RWPE2 (cell line): ENCODE data around the gene FRY.

Experiments used
- ATAC-seq: fragments of 200-7000 bp; cut with Tn5 transposase; 3 replicates; pipeline ENCODE4 v1.9.1; 2021; ENCODE audit warnings: low read depth
- DNase-seq: peaks from one replicate; pipeline ENCODE4 v3.0.0-alpha.2; 2020; ENCODE audit warnings: low spot score
- H3K27ac ChIP-seq: fragments of 450-650 bp; 2 replicates; pipeline ENCODE4 v1.5.1; 2017; ENCODE audit warnings: mild to moderate bottlenecking; ENCODE audit not compliant: poor library complexity, severe bottlenecking
- H3K27me3 ChIP-seq: fragments of 250-450 bp; sonication (Bioruptor Pico); 2 replicates; pipeline ENCODE4 v1.5.1; 2021; ENCODE audit warnings: mild to moderate bottlenecking, moderate library complexity; ENCODE audit not compliant: insufficient read depth, poor library complexity, severe bottlenecking
- H3K36me3 ChIP-seq: fragments of 250-450 bp; sonication (Bioruptor Pico); 2 replicates; pipeline ENCODE4 v1.5.1; 2020; ENCODE audit warnings: low read depth, mild to moderate bottlenecking, moderate library complexity
- H3K4me1 ChIP-seq: fragments of 250-450 bp; sonication (Bioruptor Pico); 2 replicates; pipeline ENCODE4 v1.5.1; 2021; ENCODE audit warnings: mild to moderate bottlenecking, moderate library complexity; ENCODE audit not compliant: insufficient read depth, poor library complexity, severe bottlenecking
- H3K4me3 ChIP-seq: fragments of 250-450 bp; sonication (Bioruptor Pico); 2 replicates; pipeline ENCODE4 v1.5.1; 2021; ENCODE audit warnings: mild to moderate bottlenecking, moderate library complexity; ENCODE audit not compliant: severe bottlenecking
- H3K9me3 ChIP-seq: fragments of 250-450 bp; sonication (Bioruptor Pico); 2 replicates; pipeline ENCODE4 v1.5.1; 2021; ENCODE audit warnings: mild to moderate bottlenecking, moderate library complexity; ENCODE audit not compliant: severe bottlenecking
- CTCF ChIP-seq: fragments of 450-650 bp; IDR thresholded peaks from one replicate; pipeline ENCODE4 v1.5.1; 2017; ENCODE audit warnings: mild to moderate bottlenecking, moderate library complexity; ENCODE audit not compliant: poor library complexity, severe bottlenecking

The FRY gene

GRCh38 chr13:32334671-32335070, 303.1 kb downstream of the FRY start:
- no peak for ATAC-seq
- Histone ChIP-seq H3K4me1 (peaks cover 8% of the 10 kb centered on the region), H3K4me3 (no peak overlapping the region), H3K27me3 (no peaks in the 10 kb centered on the region), H3K9me3 (no peaks in the 10 kb centered on the region), H3K36me3 (peaks cover 77% of the 10 kb centered on the region), H3K27ac (no peak overlapping the region)
- no peak for DNase-seq
- TF ChIP-seq CTCF: no peak

DNA sequence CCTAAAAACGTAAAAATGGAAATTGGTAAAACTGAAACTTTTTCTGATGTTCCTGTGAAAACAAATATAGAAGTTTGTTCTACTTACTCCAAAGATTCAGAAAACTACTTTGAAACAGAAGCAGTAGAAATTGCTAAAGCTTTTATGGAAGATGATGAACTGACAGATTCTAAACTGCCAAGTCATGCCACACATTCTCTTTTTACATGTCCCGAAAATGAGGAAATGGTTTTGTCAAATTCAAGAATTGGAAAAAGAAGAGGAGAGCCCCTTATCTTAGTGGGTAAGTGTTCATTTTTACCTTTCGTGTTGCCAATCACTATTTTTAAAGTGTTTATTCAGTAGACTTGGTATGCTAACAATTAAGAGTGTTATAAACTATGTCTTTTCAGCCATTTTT, 309.3 kb downstream of the FRY start:
- no peak for ATAC-seq
- H3K27me3 ChIP-seq: no peaks in the 10 kb centered on the region
- H3K36me3 ChIP-seq: peaks cover 35% of the 10 kb centered on the region
- H3K4me3 ChIP-seq: no peak overlapping the region
- no peak for DNase-seq
- H3K27ac ChIP-seq: no peak overlapping the region
- no peak for TF ChIP-seq CTCF
- H3K4me1 ChIP-seq: no peaks in the 10 kb centered on the region
- H3K9me3 ChIP-seq: no peaks in the 10 kb centered on the region

DNA sequence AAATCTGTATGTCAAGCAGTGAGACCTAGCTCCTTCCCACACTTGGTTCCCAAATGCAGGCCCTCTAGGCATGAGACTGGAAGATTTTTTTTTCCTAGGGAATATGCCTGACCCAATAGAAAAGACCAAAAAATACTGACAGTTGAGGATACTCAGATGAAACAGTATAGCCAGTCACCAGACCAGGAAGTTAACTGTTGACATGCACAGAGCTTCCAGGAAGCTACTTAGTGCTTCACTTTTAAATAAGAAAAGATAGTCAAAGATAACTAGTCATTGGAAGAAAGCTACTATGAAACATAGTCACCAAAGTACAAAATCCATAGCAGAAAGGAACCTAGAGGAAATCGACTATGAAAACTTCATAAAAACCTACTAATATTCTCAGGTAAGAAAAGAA, 316.1 kb downstream of the FRY start:
- no peaks in the 10 kb centered on the region for H3K27me3 ChIP-seq
- H3K4me1 ChIP-seq: no peaks in the 10 kb centered on the region
- ATAC-seq (no peak), DNase-seq (no peak)
- no peak overlapping the region for H3K4me3 ChIP-seq
- peaks cover 66% of the 10 kb centered on the region for H3K36me3 ChIP-seq
- TF ChIP-seq CTCF: no peak
- H3K27ac ChIP-seq: no peak overlapping the region
- H3K9me3 ChIP-seq: no peaks in the 10 kb centered on the region
